Measurements from ENCODE around the gene NEK6. TPM values are rescaled to one million over a fixed set of nuclear protein-coding genes. Genes with fewer than 3 reads are reported as not detected.

Gene NEK6
- total RNA-seq, 1 donor from 2014 or later = 43.9 TPM

DNA sequence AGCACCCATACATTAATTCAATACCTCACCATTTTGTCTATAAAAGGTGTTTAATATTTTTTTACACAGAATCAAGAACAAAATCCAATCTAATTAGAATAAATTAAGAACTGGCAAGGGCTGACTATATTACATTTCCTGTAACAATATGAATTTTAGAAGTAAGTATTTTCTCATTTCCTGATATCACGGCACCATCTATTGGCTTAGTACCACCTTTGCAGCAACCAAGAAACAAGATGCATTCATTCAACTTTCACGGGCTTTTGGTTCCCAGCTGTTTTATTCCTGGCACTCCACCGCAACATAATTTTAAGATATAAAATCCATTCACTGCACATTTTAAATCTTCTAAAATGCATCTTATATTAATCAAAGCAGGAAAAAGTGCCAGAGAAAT, 136.8 kb downstream of the NEK6 start:
- Mint-ChIP-seq H3K4me1 (ENCODE audit: unreplicated experiment) (peaks cover 8% of the 10 kb centered on the region), H3K27ac (ENCODE audit: unreplicated experiment) (no peak overlapping the region), H3K27me3 (ENCODE audit: unreplicated experiment) (no peaks in the 10 kb centered on the region), H3K9me3 (ENCODE audit: unreplicated experiment) (no peaks in the 10 kb centered on the region), H3K36me3 (ENCODE audit: low read depth, unreplicated experiment) (no peaks in the 10 kb centered on the region), H3K4me3 (ENCODE audit: unreplicated experiment) (no peak overlapping the region)
- DNase-seq (ENCODE audit: low spot score) = no peak
- TF ChIP-seq CTCF (IDR thresholded peaks at IDR 0.05; ENCODE audit: unreplicated experiment) = no peak

GRCh38 chr9:124395826-124396225, 138.1 kb downstream of the NEK6 start:
- TF ChIP-seq CTCF (IDR thresholded peaks at IDR 0.05; ENCODE audit: unreplicated experiment) = no peak
- Mint-ChIP-seq H3K4me1 (ENCODE audit: unreplicated experiment) (peaks cover 18% of the 10 kb centered on the region), H3K36me3 (ENCODE audit: low read depth, unreplicated experiment) (peaks cover 3% of the 10 kb centered on the region), H3K27me3 (ENCODE audit: unreplicated experiment) (peaks cover 3% of the 10 kb centered on the region), H3K27ac (ENCODE audit: unreplicated experiment) (no peak overlapping the region), H3K9me3 (ENCODE audit: unreplicated experiment) (no peaks in the 10 kb centered on the region), H3K4me3 (ENCODE audit: unreplicated experiment) (no peak overlapping the region)
- DNase-seq (ENCODE audit: low spot score) = no peak

- H3K4me3 Mint-ChIP-seq (ENCODE audit: unreplicated experiment) = no peak overlapping the region
- no peaks in the 10 kb centered on the region for H3K9me3 Mint-ChIP-seq (ENCODE audit: unreplicated experiment)
- peaks cover 25% of the 10 kb centered on the region for H3K4me1 Mint-ChIP-seq (ENCODE audit: unreplicated experiment)
- peaks cover 3% of the 10 kb centered on the region for H3K27me3 Mint-ChIP-seq (ENCODE audit: unreplicated experiment)
- no peak for TF ChIP-seq CTCF (IDR thresholded peaks at IDR 0.05; ENCODE audit: unreplicated experiment)
- peaks cover 8% of the 10 kb centered on the region for H3K36me3 Mint-ChIP-seq (ENCODE audit: low read depth, unreplicated experiment)
- DNase-seq (ENCODE audit: low spot score) = no peak
- no peak overlapping the region for H3K27ac Mint-ChIP-seq (ENCODE audit: unreplicated experiment)
Observed at GRCh38 chr9:124398191-124398935, 140.6 kb downstream of the NEK6 start.

GRCh38 chr9:124399323-124399967, 141.7 kb downstream of the NEK6 start:
- H3K27me3 Mint-ChIP-seq (ENCODE audit: unreplicated experiment) = peaks cover 3% of the 10 kb centered on the region
- H3K27ac Mint-ChIP-seq (ENCODE audit: unreplicated experiment) = peak overlapping the region; percentile 77
- H3K36me3 Mint-ChIP-seq (ENCODE audit: low read depth, unreplicated experiment) = peaks cover 13% of the 10 kb centered on the region
- H3K4me1 Mint-ChIP-seq (ENCODE audit: unreplicated experiment) = peaks cover 25% of the 10 kb centered on the region
- no peak for TF ChIP-seq CTCF (IDR thresholded peaks at IDR 0.05; ENCODE audit: unreplicated experiment)
- no peaks in the 10 kb centered on the region for H3K9me3 Mint-ChIP-seq (ENCODE audit: unreplicated experiment)
- peak overlapping the region; percentile 34 for H3K4me3 Mint-ChIP-seq (ENCODE audit: unreplicated experiment)
- no peak for DNase-seq (ENCODE audit: low spot score)
